Esophagus squamous epithelium (tissue), 4 donors: ENCODE measurements around the gene GRAP.

ENCODE experiments used
- CTCF ChIP-seq, 6 experiments: fragments of 450-650 bp in 4 of 6; fragments of 200-600 bp in 2 of 6; sonication (generic) in 2 of 6; IDR thresholded peaks; one replicate each; pipeline ENCODE4 v1.5.1; 2016 to 2019; ENCODE audit warnings: antibody characterized with exemption in 6 of 6, mild to moderate bottlenecking in 4 of 6, moderate library complexity in 4 of 6
- POLR2A ChIP-seq, 4 donors: fragments of 450-650 bp; IDR thresholded peaks; one replicate each; pipeline ENCODE4 v1.6.1; 2017; ENCODE audit warnings: antibody characterized with exemption in 4 of 4, mild to moderate bottlenecking in 4 of 4, moderate library complexity in 3 of 4

DNA sequence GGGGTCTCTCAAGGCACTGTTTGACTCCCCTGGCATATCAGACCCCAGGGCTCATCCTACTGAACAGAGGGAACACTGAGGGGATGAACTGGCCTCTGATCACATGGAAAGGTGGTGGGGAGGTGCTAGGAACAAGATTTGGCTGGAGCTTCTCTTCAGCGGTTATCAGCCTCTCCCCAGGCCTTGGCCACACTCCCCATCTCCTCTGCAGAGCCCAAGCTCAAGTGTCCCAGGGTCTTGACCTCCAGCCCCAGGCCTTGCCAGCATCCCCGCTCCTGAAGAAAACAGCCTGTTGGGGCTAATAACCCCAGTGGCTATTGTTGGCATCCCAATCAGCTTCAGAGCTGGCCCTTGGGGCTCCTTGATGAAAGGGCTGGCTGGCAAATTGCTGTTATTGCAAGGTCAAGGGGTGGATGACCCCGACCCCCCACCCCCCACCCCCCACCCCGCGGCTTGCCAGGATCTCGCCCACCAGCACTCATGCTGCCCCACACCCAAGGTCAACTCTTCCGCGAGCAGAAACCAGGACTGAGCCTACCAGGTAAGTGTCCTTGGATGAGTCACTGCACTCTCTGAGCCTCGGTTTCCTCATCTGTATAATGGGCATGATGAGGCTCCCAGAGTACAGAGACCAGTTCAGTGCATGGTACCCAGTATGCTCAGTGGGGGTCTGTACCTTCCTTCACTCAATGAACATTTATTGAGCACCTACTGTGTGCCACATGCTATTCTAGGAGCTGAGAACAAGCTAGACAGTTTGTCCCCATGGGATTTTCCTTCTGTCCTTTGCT is 23.4 kb downstream of the GRAP start:
- TF ChIP-seq CTCF (IDR thresholded peaks at IDR 0.05) (no peak), POLR2A (IDR thresholded peaks at IDR 0.05) (no peak)
